ENCODE measurements around the gene ARSJ.
"Not testable (repeated sequence)": the region's sequence is repeated elsewhere in the genome, so short reads cannot be mapped to it uniquely, and the experiment has no call there.

ARSJ gene

DNA sequence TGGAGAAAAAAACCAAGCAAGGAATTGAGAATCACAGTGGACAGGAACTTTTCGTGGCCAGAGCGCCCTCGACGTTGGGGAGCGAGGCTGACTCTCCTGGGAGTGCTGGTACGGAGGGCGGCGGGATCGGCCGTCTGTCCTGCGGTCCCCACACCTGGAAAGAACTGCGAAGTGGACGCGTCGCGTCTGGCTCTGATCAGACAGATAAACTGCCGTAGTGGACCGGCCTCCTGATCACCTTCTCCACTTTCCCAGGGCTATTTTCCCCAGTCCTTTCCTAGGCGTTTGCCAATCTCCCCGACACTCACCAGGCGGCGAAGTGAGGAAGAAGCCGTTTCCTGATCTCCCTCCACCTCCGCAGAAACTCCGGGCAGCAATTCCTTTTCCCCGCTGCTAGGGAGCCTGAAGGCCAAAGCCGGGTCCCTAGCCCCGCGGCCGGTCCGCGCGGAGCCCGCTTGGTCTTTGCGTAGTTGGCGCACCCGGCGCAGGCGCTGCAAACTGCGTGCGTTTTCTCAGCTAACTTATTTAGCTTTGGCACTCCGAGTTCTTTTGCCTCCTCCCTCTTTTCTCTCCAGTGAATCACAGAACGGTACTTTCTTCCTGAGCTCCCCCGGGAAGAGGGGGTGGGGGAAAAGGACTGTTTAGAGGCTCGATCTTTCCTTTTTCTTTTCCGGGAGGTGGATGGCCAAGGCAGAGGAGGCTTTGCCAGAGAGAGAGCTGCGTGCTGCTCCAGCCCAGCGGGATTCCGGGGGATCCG is at the start of gene ARSJ:
Gene ARSJ (minus strand): TSS at position 500 of the 757 bp plus-strand sequence. CDS start 813 bp downstream, outside the sequence.
- DNase-seq: no peak

DNA sequence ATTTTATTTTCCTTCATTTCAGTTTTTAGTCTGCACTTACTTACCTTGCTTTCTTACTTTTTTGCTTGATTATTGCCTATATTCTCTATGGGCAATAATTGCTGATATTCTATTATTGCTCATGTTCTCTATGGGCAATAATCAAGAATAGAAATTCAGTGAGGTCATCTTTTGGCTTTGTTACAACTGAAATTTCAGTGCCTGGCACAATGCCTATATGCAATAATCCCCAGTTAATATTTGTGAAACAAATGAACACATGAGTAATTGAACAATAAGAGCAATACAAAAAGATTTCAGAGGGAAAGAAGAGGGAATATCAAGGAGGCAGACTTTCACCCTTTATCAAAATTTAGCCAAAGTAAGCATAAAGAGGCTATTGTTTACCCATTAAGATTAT is 48.6 kb upstream of the ARSJ start:
- no peak for DNase-seq

DNA sequence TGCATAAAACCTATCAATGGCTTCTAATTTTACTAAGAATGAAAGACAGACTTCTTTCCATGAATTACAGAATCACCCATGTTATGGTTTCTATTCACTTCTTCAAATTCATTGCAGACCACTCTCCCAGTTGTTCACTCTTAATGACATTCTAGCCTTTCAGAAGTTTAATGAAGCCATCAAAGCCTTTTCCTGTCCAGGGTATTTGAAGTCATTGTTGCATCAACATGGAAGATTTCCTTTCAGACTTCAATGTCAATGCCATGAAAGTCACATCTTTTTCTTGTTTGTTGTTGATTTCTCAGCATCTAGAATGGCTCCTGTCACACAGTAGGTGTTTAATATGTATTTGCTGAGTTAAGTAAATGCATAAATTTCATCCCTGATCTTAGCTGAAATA is 48.1 kb upstream of the ARSJ start:
- DNase-seq: no peak

DNA sequence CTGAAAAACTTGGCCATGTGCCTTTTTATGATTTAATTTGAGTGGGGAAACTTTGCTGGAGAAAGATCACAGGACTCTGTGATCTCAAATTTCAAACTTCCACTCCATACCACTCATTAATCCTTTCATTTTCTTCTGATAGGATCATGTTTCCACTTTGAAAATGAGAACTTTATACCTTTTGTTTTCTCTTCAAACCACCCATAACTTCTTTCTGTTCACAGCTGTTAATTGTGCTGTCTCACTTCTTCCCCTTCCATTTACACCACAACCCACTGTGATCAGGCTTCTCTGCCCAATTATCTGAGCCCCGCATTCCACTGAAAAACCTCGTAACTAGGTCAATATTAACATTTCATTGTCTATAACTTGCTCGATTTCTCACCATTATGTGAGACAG is 47.0 kb upstream of the ARSJ start:
- no peak for DNase-seq

DNA sequence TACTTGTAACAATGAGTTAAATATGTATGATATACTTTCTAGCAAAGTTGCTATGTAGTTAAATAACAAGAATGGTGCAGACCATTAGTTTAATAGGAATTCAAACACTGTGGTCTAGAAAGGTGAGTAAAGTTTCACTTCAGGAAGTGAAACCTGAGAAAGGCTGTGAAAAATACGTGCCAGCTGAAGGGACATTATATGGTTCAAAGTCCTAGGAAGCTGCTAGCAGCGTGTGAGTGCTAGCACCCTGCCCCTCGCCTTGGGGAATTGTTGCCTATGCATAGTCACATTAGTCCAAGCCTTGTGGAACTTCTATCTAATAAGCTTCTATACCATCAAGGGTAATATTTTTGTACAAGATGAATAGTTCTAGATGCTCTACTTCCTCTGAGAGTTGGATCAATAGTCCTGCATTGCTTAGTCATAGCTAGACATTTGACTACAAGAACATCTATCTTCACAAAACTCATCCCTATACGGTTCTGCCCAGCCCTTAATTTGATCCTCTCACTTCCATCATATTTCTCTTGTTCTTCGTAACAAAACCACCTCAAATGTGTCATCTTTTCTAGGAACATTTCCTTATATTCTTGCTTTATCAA is 45.8 kb upstream of the ARSJ start:
- no peak for DNase-seq

DNA sequence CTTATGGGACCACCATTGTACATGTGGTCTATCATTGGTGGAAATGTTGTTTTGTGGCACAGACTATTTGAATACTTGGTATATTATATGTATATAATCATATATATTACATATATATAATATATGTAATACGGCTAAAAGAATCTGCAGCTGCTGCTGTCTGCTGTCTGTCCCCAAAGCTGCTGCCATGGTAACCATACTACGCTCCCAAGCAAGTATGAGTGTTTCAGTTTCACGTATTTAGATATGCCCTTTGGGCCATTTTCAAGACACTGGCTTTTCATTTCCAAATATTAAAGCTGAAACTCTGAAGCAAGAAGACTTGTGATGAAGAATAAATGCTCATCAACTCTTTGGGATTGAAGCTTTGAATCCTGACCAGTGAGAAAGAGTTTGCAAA is 42.0 kb upstream of the ARSJ start:
- DNase-seq: no peak

DNA sequence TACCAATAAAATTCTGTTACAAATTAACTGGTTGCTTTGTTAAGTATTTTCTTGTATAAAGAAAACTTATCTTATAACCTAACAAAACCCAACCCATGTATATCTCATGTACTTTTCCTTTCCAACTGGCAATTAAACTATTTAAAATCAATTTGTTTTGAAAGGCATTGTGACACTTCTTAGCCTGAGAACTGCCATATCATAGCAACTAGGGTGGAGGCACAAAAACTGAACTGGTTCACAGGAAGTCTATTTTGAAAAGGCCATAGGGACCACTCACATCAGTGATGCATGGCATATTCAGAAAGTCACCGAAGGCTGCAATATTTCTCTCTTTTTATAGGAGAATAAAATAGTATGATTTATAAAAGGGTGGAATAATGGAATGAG is 40.5 kb upstream of the ARSJ start:
- DNase-seq: no peak

DNA sequence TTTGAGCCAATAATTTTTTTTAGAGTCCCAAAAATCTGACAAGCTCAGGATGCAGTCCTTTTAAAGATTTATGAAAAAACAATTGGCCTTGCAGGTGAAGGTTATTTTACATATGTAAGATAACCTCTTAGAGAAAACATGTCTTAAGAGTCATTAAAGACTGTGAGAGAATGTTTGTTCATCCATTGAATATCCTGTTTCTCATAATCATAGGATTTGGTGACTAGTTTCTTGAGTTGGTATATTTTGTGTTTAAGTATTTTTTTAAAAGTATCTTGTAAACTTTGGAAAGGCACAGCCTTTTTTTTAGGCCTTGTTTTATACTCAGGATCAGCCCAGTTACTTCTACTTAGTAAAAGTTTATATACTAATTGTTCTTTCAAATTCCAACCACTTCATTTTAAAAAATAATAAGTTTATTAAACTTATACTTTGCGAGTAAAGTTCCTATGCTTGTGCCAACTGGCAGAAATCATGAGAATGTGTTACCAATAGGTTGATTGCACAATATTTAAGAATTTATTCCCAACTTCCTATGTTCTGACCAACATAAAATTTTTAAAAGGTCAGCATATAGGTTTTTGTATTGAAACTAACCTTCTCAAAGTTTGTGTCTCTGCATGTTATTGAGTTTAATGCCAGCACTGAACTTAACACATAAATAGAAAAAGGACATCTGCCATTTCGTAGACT is 40.0 kb upstream of the ARSJ start:
- no peak for DNase-seq

DNA sequence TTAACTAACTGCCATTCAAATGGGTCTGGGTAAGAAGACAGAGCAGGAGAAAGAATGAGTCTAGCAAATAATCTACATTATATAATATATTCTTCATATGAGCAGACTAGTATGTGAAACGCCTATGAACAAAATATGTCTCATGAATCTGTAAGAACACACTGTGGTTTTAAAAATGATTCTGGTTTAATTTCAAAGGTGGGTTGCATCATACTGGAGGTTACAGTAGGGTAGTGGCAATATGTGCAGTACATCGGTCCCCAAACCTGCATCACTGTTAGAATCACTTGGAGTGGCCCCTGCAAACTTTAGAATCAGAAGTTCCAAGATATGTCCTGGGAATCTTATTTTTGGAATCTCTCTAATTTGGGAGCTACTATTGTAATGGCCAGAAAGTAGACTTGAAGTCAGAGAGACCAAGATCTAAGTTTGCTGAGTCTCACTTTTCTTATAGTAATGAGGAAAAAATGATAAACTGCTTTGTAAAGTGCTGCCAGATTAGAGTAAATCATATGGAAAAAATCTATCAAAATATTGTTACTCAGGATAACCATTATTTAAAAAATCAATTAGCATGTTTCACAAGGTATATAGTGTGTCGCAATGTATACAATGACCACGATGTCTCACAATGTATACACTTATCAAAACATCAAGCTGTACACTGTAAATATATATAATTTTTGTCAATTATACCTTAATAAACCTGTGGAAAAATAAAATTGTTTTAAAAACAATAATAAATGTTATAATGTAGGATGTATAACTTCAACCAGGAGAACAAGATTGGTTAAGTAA is 37.9 kb upstream of the ARSJ start:
- DNase-seq: no peak

DNA sequence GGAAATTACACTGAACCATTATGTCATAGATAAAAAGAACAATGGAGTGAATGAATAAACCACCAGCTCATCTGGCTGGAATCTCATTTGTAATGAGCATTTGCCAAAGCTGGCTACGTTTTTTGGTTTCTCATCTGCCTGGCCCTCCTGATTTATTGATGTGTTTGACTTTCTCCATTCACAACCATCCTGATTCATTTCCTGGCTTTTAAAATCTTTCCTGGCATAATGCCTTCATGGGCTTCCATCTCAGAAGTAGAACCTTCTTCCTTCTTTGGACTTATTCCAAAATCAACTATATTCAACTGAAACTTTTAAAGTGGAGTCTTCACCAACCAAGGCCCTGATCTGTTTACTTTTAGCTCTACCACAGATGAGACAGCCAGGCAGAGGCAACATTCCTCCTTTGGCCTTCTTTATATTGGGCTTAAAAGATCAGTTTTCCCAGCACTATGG is 36.0 kb upstream of the ARSJ start:
- DNase-seq: no peak

DNA sequence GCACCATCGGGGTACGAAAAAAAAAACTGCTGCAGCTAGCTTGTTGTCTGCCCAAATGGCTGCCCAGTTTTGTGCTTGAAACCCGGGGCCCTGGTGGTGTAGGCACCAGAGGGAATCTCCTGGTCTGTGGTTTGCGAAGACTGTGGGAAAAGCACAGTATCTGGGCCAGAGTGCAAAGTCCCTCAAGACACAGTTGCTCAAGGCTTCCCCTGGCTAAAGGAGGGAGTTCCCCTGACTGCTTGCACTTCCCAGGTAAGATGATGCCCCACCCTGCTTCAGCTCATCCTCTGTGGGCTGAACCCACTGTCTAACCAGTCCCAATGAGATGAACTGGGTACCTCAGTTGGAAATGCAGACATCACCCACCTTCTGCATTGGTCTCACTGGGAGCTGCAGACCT is 33.8 kb upstream of the ARSJ start:
- not testable (repeated sequence) for DNase-seq

DNA sequence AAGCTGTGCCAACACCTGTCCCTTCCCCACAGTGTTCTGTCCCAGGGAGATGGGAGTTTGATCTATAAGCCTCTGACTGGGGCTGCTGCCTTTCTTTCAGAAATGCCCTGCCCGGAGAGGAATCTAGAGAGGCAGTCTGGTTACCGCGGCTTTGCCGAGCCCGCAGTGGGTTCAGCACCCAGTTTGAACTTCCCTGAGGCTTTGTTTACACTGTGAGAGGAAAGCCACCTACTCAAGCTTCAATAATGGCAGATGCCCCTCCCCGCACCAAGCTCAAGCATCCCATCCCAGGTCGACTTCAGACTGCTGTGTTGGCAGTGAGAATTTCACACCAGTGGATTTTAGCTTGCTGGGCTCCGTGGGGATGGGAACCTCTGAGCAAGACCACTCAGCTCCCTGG is 33.3 kb upstream of the ARSJ start:
- no peak for DNase-seq

DNA sequence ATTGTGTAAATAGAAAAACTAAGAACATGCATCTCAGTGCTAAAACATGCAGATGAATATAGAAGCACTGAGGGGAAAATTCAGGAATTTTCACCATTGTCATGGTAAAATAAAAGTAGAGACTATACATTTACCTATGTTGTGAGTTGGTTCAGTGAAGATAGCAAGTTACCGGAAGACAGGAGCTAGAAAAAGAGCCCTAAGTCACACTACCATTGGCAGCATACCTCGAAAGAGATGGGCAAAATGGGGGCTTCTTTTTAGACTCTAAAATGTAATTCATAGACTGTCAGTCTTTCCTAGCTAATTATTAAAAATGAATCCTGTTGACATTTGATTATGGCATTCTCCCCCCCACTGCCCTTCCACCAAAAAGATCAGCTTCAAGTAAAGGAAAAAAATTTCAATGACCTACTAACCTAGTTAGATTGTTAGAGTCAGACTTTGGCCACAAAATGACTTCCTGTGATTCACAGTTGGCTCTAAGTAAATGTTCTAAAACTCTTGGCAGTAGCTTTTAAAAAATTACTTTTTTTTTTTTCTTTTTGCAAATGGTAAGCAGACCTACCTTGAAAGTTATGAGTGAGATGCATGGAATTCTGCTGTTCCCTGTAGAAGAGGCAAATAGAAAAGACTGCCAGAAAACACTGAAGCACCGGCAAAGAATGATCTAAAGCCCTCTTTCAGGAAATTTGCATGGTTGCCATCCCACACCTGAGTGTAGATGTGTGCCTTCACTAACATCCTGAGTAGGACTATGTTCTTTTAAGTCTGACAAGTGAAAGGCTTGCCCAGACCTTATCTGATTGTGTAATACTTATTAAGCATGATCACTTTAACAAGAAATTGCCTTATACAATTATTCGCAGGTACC is 26.4 kb upstream of the ARSJ start:
- no peak for DNase-seq

DNA sequence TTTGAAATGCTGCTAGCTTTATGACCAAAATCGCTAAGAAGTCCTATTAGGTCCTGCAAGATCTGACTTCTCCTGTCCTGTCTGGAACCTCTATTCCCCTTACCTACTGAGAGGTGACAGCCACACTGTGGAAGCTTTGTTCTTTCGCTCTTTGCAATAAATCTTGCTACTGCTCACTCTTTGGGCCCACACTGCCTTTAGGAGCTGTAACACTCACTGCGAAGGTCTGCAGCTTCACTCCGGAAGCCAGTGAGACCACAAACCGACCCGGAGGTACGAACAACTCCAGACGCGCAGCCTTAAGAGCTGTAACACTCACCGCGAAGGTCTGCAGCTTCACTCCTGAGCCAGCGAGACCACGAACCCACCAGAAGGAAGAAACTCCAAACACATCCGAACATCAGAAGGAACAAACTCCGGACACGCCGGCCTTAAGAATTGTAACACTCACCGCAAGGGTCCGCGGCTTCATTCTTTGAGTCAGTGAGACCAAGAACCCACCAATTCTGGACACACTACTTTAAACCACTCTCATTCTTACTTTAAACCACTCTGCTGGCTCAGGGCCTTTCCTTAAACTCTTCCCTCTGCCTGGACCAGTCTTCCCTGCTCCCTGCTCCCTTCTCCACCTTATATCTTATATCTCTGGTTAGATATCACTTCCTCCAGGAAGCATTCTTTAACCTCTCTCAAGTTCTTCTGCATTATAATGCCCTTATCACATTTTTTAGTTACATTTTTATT is 25.2 kb upstream of the ARSJ start:
- not testable (repeated sequence) for DNase-seq

DNA sequence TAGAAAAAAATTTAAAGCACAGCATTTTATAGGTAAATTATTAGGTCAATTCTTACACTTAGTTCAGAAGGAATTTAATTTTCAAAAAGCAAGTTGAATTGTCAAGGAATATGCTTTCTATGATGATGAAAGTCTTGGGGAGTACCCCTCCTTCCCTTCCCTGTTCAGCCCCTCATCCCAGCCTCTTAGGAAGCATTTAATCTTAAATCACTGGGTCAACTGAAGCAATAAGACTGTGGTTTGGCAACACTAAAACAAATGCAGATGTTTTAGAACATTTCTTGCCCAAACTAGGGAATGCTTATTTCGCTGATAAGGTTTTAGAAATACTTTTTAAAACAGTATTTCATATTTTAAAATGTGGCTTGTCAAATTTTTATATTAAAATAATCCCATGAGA is 19.1 kb upstream of the ARSJ start:
- no peak for DNase-seq

DNA sequence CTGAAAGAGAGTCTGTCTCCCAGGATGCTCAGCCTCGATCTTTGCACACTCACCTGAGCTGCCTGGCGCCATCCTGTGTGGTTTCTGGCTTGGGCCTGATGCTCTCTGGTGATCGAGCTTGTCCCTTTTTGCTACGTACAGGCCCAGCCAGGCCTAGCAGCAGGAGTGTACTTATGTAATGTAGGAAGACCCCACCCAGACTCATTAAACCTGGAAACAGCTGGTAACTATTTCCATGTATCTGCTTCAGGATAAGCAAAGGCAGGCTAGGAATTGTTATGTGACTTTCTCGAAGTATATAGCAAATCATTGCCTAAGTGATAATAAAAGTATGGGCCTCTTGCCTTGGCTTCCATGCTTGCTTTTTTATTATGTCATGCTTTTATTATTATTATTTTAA is 18.6 kb upstream of the ARSJ start:
- DNase-seq: no peak

DNA sequence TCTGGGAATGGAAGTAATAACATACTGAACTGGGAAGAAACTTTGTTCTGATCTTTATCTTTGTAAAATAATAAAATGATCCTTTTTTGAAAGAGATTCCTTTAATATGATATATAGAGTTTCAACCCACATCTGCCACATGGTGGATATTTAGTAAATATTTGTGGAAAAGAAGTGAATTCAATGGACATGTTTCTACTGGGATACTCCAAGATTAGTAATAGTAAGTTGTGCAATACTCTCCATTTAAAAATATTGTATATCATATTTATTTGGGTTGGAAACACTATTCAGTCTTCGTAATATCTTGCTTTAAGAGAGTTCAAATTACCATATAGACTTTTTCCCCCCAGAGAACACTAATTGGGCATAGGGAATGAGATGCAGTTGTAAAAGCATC is 17.8 kb upstream of the ARSJ start:
- no peak for DNase-seq

DNA sequence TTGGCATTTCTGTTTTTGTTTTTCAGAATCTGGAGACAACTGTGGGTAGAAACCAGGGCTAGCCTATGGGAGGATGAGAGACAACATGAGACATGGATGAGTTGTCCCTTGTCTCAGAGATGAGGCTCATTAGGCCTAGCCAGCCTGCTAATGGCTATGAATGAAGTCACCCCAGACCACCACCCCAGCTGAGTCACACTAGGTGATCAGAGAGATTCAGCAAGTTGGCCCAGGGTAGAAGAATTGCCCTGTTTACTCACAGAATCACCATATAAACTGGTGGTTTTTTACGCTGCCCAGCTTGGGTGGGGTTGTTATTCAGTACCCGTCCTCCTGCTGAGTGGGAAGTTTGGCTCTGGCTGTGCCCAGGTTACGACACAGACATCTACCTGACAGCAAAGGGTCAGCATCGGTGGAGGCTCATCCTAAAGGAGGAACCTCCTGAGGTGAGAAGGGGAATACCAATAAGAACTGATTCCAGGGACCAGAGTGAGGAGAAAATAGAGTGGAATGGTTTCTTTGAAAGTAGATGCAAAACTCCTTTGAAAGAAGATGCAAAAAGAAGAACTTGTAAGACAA is 17.2 kb upstream of the ARSJ start:
- DNase-seq: no peak

DNA sequence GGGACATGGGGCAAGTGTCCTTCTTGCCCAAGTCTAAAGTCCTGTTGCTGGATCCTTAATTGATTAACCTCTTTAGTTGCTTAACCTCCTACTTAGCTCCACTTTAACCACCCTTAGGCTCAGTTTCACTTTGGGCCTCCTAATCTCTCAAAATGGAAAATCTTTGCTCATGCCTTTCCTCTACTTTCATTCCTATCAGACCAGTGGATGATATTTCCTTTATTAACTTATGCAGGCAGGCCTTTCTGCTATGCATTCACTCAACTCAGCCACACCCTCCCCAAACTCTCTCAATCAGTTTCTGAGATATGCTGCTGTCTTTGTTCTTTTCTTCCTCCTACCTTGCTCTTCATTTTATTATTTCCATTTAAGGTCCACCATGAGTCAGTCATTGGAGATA is 14.4 kb upstream of the ARSJ start:
- no peak for DNase-seq

DNA sequence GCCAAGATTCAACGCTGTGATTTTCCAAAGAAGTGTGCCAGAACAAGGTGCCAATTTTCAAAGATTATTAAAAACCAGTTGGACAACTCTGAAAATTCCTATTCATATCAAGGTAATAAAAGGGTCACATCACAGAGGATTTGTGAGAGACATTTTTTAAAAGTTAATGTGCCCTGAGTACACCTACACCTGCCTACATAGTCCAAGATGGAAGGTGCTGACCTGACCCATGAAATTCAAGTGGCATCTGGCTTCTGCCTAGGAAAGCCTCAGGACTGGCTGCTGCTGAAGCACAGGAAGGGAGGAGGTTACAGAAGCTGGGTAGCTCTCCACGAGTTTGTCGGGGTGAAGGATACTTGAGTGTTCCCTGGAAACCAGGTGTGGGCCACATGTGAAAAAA is 11.4 kb upstream of the ARSJ start:
- no peak for DNase-seq

DNA sequence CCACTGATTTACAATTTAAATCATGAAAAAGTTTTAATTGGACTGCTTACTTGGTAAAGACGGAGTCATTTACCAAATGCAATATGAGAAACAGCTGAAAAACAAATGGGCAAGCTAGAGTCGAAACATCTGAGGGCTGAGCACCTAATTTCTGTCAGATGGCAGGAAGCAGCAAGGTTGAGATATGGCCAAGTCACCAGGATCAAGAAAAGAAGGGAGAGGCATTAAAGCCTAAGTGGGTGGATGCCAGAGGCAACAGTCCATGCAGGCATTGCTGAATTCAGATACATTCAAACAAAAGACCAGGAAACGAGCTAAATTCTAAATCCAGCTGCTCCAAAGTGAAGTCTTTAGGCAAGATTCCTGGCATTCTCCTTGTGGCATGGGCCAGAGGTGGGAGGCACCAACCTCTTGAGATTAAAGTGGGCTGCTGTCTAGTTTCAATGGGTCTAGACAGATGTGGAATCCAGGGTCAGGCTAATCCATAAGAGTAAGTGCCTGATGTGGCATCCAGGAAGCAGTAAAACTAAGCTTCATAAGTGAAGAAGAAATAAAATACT is 8.0 kb upstream of the ARSJ start:
- DNase-seq: no peak
